ENCODE results near the gene RFC2. TPM values are rescaled to one million over a fixed set of nuclear protein-coding genes. Genes with fewer than 3 reads are reported as not detected.
A peak's percentile ranks its signal among the peaks of the same experiment; 100 is the strongest.

The RFC2 gene
- total and polyA plus RNA-seq, 2 of the 8 experiments (the other 6 are each of a cell fraction or from before 2014, with no cell fraction given) = 52.9 to 85.4 TPM

GRCh38 chr7:74290553-74290950 is 36.4 kb upstream of the RFC2 start:
- no peak overlapping the region for H2BK5ac ChIP-seq (ENCODE audit: low read depth, low read length)
- no peak overlapping the region for H3K23ac ChIP-seq (ENCODE audit: insufficient read length)
- no peaks in the 10 kb centered on the region for H3K9me3 ChIP-seq (ENCODE audit: insufficient read depth in 2 of 2, low read depth in 1 of 2, low read length in 1 of 2)
- peaks cover 9 to 44% (median 33%) of the 10 kb centered on the region in 4 experiments for H3K4me1 ChIP-seq (replicated peaks in 1 of 4; ENCODE audit: control insufficient read depth in 3 of 4, insufficient read depth in 4 of 4, low read length in 3 of 4)
- H3K36me3 ChIP-seq (ENCODE audit: control insufficient read depth in 2 of 4, insufficient read depth in 4 of 4, low read length in 3 of 4) = no peaks in the 10 kb centered on the region
- no peak overlapping the region for H3K14ac ChIP-seq (ENCODE audit: insufficient read length)
- DNase-seq (ENCODE audit: low read depth in 1 of 2, low spot score in 2 of 2) = no peak
- no peak overlapping the region for H4K5ac ChIP-seq (ENCODE audit: insufficient read length, low read depth, low read length)
- FAIRE-seq = no peak
- no peak overlapping the region for H2AK5ac ChIP-seq (ENCODE audit: low read depth, low read length)
- WGBS, 2 experiments (ENCODE audit: extremely low coverage in 1 of 2, insufficient coverage in 1 of 2, insufficient read length in 1 of 2, insufficient replicate concordance in 2 of 2, low coverage in 1 of 2, low lambda C conversion rate in 2 of 2, missing lambda C conversion rate in 1 of 2) = 25% methylated on average over 7 of the region's 9 CpGs; no CpG with 5 or more reads in 1 of the 2 experiments
- H4K91ac ChIP-seq (replicated peaks; ENCODE audit: insufficient read length, low read length) = no peak overlapping the region
- no peak overlapping the region for H2AFZ ChIP-seq (ENCODE audit: low read length)
- H4K8ac ChIP-seq (ENCODE audit: extremely low read depth, insufficient read depth, low read length) = no peak overlapping the region; the same call in 1 of the 2 replicates
- peaks cover 4% of the 10 kb centered on the region for H3K79me1 ChIP-seq (ENCODE audit: low read depth, low read length)
- no peak overlapping the region for H2BK120ac ChIP-seq (replicated peaks; ENCODE audit: low read depth, low read length)
- peak overlapping the region; percentile 79 to 93 for H3K4me2 ChIP-seq (ENCODE audit: insufficient read depth in 1 of 2, low read depth in 2 of 2, low read length in 2 of 2)
- no peak overlapping the region for H3K18ac ChIP-seq (ENCODE audit: extremely low read depth, low read length)
- no peak overlapping the region; a peak in 1 of 7 replicates for H3K9ac ChIP-seq (replicated peaks in 1 of 4; ENCODE audit: extremely low read depth in 1 of 4, low read depth in 3 of 4, low read length in 3 of 4)
- no peak overlapping the region for H2BK15ac ChIP-seq (ENCODE audit: low read length)
- no peak overlapping the region for H3K56ac ChIP-seq (replicated peaks; ENCODE audit: insufficient read length, low read depth, low read length)
- no peak overlapping the region for H2BK20ac ChIP-seq (ENCODE audit: low read length)
- H3K27me3 ChIP-seq (replicated peaks in 1 of 4; ENCODE audit: control insufficient read depth in 3 of 4, extremely low read depth in 1 of 4, insufficient read depth in 3 of 4, low read length in 3 of 4) = peaks cover 0 to 4% (median 0%) of the 10 kb centered on the region in 4 experiments; a peak in 3 of 7 replicates
- H2BK12ac ChIP-seq (ENCODE audit: low read depth, low read length) = no peak overlapping the region
- H3K4ac ChIP-seq (replicated peaks; ENCODE audit: insufficient read length, low read depth, low read length) = no peak overlapping the region
- peaks cover 0 to 57% of the 10 kb centered on the region in 2 experiments; a peak in 2 of 4 replicates for H3K79me2 ChIP-seq (ENCODE audit: control insufficient read depth in 1 of 2, insufficient read depth in 2 of 2, low read length in 2 of 2)
- ChIA-PET POLR2A (ENCODE audit: partially characterized antibody) (interaction anchor here (0.8 to 5.4 kb wide), 6 partner anchors 12 to 113 kb away, joined by 3 to 97 read pairs (median 3); no protein-coding TSS in a partner anchor), CTCF (ENCODE audit: partially characterized antibody) (interaction anchor here (0.9 to 6.8 kb wide), 8 partner anchors 13 to 114 kb away, joined by 3 to 75 read pairs (median 5); no protein-coding TSS in a partner anchor)
- peaks cover 11% of the 10 kb centered on the region; the same call in 1 of the 2 replicates for H3K23me2 ChIP-seq (ENCODE audit: low read depth, low read length)
- TF ChIP-seq MAX (IDR thresholded peaks at IDR 0.05) (peak; percentile 45; the same call in 1 of the 2 replicates), JUN (IDR thresholded peaks at IDR 0.05; ENCODE audit: low read depth, low read length) (no peak)
- peaks cover 6 to 19% of the 10 kb centered on the region in 2 experiments for H4K20me1 ChIP-seq (replicated peaks in 1 of 2; ENCODE audit: control insufficient read depth in 1 of 2, insufficient read depth in 2 of 2, low read length in 2 of 2)
- H3K4me3 ChIP-seq (ENCODE audit: extremely low read depth in 1 of 4, insufficient read depth in 2 of 4, low read depth in 3 of 4, low read length in 4 of 4) = peak overlapping the region; percentile 79 to 97 (median 84)
- H3K27ac ChIP-seq (ENCODE audit: low read depth, low read length) = no peak overlapping the region

Measured in H1 (cell line).